GM19025 (cell line): ENCODE measurements around the gene IRAK1BP1.
"Not testable (repeated sequence)": the region's sequence is repeated elsewhere in the genome, so short reads cannot be mapped to it uniquely, and the experiment has no call there.

ENCODE experiments used
- ATAC-seq: cut with Tn5 transposase; IDR thresholded peaks from one replicate; pipeline ENCODE4 v1.9.1; 2021; ENCODE audit warnings: mild to moderate bottlenecking, low read depth, moderate library complexity; ENCODE audit not compliant: unreplicated experiment

IRAK1BP1 gene, protein sequence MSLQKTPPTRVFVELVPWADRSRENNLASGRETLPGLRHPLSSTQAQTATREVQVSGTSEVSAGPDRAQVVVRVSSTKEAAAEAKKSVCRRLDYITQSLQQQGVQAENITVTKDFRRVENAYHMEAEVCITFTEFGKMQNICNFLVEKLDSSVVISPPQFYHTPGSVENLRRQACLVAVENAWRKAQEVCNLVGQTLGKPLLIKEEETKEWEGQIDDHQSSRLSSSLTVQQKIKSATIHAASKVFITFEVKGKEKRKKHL

DNA sequence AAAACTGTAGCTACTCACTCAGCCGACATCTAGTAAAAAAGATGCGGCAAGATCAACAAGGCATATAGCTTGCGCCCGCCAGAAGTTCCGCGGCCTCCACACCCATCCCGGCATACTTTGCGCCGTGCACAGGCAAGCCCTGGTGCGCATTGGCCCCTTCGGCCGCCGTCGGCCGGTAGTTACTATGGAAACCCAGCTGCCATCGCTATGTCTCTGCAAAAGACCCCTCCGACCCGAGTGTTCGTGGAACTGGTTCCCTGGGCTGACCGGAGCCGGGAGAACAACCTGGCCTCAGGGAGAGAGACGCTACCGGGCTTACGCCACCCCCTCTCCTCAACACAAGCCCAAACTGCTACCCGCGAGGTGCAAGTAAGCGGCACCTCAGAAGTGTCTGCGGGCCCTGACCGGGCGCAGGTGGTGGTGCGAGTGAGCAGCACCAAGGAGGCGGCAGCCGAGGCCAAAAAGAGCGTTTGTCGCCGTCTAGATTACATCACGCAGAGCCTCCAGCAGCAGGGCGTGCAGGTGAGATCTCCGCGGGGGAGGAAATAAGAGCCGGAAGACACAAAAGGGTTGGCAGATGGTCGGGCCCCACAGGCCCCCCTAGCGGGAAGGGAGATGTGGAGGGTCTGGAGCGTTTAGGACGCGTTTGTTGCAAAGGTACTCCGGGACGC, at the start of gene IRAK1BP1:
Gene IRAK1BP1, plus strand, starts transcription at position 182 of the 671 bp plus-strand sequence. Its CDS starts 26 bp downstream, at position 208.
- peak; percentile 98 for ATAC-seq

GRCh38 chr6:78824045-78824444, 43.3 kb upstream of the IRAK1BP1 start:
- ATAC-seq: no peak

GRCh38 chr6:78829407-78829806, 37.9 kb upstream of the IRAK1BP1 start:
- no peak for ATAC-seq

DNA sequence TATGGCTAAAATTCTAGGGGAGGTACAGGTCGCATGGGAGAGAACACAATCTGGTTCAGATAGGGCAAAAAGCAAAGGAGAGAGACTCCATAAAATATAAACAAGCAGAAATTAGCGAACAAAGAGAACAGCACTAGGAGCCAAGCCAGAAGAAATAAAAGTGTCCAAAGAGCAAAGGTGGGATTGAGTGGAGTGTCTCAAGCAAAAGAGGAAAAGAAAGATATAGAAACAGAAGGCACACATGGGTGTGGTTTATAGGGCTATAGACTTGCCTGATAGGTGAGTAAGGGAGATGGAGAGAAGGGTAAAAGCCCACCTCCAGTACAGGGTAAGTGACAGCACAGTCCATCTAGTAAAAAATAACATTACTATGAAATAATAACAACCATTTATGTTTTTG, 36.5 kb upstream of the IRAK1BP1 start:
- no peak for ATAC-seq

DNA sequence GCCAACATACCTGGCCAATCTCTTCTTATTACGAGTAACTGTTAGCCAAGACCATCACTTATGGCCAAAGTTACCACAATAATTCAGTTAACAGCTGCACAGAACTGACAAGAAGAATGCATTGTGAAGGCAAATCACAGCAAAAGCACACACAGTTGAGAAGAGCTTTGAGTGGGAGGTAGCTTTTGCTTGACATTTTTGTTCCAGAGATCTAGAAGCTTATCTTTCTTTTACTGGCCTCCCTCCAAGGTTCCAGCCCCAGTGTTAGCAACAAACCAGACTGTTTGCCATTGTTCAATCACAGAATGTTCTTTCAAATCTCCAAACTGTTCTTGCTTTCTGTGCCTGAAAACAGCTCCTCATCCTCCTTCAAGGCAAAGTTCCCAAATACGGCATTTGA, 35.9 kb upstream of the IRAK1BP1 start:
- no peak for ATAC-seq

DNA sequence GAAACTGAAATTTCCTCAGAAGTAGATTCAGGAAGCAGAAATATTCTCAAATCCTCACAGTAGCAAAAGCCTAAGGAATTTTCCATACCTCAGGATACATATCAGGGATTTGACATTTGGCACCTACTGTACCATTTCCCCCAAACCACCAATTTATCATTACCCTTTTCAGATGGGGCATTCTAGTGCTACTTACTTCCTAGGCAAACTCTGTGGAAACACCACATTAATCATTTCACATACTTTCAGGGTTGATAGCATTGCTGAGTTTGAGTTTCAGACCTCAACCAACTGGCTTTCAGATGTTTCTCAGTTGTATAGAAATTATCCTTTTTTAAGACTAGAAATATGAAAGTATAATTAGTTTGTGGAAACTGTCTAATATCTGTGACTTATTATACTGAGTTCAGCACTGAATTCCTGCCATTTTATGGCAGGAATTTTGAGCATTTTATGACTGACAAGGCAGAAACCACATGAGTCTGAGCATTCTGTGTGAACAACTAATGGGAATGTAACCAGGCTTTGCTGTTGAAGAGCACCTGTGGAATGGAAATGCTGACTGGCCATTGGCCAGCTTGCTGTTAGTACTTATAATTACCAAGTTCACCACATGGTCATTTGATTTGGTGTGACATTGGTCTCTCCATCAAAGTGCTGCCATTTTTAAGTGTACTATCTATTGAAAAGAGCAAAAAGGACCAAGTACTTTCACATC, 35.1 kb upstream of the IRAK1BP1 start:
- ATAC-seq: no peak

DNA sequence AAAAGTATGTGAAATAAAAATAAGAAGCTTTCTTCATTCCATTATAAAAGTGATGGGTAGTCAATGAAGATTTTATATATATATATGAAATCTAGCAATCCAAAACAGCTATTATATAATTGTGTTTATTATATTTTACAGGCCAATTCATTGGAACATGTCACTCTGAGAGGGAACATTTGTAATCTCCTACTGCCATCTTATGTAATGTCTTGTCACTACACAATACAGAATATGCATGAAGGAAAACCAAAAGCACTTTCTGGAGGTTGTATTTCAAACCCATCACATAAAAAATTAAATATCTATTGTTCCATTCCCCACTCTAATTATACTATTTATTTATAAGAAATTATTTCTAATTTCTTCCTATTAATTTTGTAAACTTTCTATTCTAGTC, 31.5 kb upstream of the IRAK1BP1 start:
- ATAC-seq: no peak

DNA sequence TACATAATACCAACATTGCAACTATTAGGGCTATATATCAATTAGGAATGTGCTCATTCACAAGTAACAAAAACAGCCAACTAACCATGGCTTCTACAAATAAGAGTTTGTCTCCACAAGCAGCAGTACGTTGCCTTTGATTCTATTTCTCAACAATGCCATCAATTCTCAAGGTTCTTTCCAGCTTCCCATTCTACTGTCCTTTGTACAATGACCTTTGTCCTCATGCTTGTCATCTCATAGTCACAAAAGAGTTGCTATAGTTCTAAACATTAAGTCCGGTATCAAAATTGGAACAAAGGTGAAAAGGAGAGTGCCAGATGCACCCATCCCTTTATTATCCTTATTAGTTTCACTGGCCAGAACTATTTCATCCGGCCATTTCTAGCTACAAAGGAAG, 30.8 kb upstream of the IRAK1BP1 start:
- no peak for ATAC-seq

GRCh38 chr6:78841111-78841510, 26.2 kb upstream of the IRAK1BP1 start:
- ATAC-seq: no peak

GRCh38 chr6:78842953-78843352, 24.4 kb upstream of the IRAK1BP1 start:
- ATAC-seq: no peak

DNA sequence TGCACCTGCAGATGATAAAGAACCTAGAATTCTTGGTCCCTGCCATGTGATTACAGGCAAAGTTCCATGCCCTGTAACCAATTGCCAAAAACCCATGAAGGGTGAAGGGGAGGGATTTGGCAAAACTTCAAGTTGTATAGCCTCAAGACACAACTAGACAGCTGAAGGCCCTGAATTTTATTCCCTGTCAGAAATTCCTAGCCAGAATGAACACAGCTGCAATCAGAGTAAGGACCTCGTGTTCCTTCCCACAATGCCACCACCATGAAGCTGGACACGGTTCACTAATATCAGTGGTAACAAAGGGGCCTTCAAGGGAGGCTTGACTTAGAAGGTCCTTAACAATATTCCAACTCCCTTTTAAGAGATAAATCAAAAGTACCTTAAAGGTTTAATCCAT, 22.5 kb upstream of the IRAK1BP1 start:
- ATAC-seq: no peak

GRCh38 chr6:78845567-78845966, 21.8 kb upstream of the IRAK1BP1 start:
- no peak for ATAC-seq

- ATAC-seq: no peak
These were observed 16.7 kb upstream of the IRAK1BP1 start for GRCh38 chr6:78850621-78851020.

- ATAC-seq: no peak
These were observed 16.2 kb upstream of the IRAK1BP1 start for GRCh38 chr6:78851156-78851555.

GRCh38 chr6:78854546-78854945, 12.8 kb upstream of the IRAK1BP1 start:
- ATAC-seq: no peak

DNA sequence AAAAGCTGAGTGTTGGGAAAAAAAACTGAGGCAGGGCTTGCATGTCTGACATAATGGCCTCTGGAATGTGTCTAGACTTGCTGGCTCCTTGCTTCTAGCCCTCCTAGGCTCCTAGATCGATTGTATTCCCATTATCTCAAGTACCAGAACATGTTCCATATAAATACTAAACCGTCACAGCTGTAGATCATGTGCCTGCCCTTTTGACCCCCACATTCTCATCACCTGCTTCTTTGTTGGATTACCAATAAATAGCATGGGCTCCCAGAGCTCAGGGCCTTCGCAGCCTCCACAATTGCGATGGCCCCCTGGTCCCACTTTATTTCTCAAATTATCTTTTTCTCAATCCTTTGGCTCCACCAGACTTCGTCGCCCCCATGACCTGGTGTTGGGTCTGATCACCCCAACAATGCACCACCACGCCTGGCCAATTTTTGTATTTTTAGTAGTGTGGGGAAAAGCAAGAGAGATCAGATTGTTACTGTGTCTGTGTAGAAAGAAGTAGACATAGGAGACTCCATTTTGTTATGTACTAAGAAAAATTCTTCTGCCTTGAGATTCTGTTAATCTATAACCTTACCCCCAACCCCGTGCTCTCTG, 8.9 kb upstream of the IRAK1BP1 start:
- not testable (repeated sequence) for ATAC-seq

DNA sequence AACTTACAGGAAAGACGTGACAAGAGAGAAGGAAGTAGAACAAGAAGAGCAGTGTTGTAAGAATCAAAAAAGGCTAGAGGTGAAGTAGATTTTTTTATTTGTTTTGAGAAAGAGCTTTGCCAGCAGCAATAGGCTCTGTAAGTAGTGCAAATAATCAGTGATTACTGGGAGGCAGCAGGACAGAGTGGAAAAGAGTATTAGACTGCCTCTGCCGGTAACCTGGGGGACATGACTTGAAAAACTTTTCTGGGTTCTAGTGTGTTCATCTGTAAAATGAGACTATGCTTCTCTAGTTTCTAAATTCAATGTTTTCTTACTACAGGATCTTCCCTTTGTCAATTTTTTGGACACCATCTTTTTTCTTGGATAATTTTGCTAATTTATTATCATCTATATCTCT, 5.8 kb upstream of the IRAK1BP1 start:
- ATAC-seq: no peak

DNA sequence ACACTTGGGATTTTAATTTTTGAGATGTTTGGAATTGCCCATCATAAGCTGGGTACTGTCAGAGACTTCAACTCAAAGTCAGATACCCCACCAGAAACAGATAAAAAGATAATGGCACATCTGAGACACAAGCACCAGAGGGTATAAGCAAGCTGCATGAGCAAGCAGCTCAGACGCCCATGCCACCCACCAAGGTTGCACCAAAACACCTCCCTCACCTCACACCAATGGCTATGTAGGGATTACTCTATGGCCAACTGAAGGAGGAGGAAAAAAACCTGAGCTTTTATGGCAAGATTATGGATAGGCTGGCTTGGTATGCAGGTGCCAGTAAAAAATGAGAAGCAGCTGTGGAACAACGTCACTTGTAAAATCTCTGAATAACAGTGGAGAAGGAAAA, 3.8 kb upstream of the IRAK1BP1 start:
- no peak for ATAC-seq

GRCh38 chr6:78864957-78865356, 2.4 kb upstream of the IRAK1BP1 start:
- no peak for ATAC-seq

- ATAC-seq: peak; percentile 34
These were observed 356 bp upstream of the IRAK1BP1 start for GRCh38 chr6:78867020-78867369.

- no peak for ATAC-seq
These were observed 765 bp downstream of the IRAK1BP1 start for GRCh38 chr6:78868116-78868515.
